D721Med (cell line): Measurements from ENCODE around the gene CDH13.

Experiments
- DNase-seq: peaks from one replicate; pipeline ENCODE4 v3.0.0; 2011; ENCODE audit warnings: low spot score; ENCODE audit not compliant: insufficient read length
- FAIRE-seq: peaks from 2 replicates; lab custom pipeline; 2011; peaks lifted over from hg19 to GRCh38; lab: Jason Lieb, UNC
- CTCF ChIP-seq: IDR thresholded peaks from 2 replicates; pipeline ENCODE4 v1.5.1; 2012; ENCODE audit warnings: mild to moderate bottlenecking, control low read depth; ENCODE audit not compliant: insufficient read depth; ENCODE audit errors: missing control alignments

CDH13 gene

GRCh38 chr16:83164816-83165215, 538.0 kb downstream of the CDH13 start:
- FAIRE-seq (no peak), DNase-seq (no peak)
- TF ChIP-seq CTCF = no peak

GRCh38 chr16:83171396-83171795, 544.6 kb downstream of the CDH13 start:
- no peak for TF ChIP-seq CTCF
- DNase-seq = no peak
- FAIRE-seq = no peak

DNA sequence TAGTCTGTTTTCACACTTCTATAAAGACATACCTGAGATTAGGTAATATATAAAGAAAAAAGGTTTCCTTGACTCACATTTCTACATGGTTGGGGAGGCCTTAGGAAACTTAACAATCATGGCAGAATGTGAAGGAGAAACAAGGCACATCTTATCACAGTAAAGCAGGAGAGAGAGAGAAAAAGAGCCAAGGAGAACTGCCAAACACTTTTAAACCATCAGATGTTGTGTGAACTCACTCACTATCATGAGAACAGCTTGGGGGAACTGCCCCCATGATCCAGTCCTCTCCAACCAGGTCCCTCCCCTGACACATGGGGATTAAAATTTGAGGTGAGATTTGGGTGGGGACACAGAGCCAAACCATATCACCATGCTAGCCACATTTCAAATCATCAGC, 547.9 kb downstream of the CDH13 start:
- DNase-seq (no peak), FAIRE-seq (no peak)
- no peak for TF ChIP-seq CTCF

DNA sequence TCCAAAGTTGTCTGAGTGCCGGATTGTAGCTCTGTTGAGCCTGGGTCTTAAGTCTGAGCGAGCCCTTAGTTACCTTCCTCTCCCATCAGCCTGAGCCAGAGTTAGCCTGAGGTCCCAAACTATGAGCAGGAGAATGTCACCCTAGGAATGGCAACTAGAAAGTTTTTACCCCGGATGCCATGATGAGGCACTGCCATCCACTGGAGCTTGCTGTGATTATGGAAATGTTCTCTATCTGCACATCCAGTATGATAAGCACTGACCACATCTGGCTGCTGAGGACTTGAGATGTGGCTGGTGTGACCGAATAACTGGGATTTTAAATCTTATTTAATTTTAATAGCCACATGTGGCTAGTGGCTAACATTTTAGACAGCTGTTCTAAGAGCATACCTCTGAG, 550.0 kb downstream of the CDH13 start:
- DNase-seq = no peak
- no peak for TF ChIP-seq CTCF
- no peak for FAIRE-seq

DNA sequence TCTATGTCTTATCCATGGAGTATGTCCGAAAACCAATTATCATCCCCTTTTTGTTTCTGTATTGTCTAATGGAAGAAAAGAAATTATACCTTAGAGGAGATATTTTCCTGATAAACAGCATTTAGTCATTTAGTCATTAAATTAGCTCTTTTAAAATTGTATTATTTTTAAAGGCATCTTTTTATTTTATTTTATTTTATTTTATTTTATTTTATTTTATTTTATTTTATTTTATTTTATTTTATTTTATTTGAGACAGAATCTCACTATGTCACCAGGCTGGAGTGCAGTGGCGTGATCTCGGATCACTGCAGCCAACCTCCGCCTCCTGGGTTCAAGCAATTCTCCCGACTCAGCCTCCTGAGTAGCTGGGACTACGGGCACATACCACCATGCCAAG, 559.1 kb downstream of the CDH13 start:
- DNase-seq (no peak), FAIRE-seq (no peak)
- TF ChIP-seq CTCF = no peak

- no peak for TF ChIP-seq CTCF
- no peak for DNase-seq
- no peak for FAIRE-seq
Measured at GRCh38 chr16:83187405-83187804, 560.6 kb downstream of the CDH13 start.

DNA sequence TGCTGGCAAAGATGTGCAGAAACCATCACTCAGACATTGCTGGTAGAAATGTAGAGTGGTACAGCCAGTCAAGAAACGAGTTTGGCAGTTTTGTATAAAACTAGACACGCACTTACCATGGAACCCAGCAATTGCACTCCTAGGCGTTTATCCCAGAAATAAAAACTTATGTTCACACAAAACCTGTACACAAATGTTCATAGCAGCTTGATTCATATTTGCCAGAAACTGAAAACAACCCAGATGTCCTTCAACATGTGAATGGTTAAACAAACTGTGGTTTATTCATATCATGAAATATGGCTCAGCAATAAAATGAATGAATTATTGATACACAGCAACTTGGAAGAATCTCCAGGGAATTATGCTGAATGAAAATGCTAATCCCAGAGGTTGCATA, 570.0 kb downstream of the CDH13 start:
- DNase-seq = no peak
- no peak for FAIRE-seq
- TF ChIP-seq CTCF = no peak
